Testis (tissue), 3 donors: Measurements from ENCODE around the gene TNN. TPM values are rescaled to one million over a fixed set of nuclear protein-coding genes. Genes with fewer than 3 reads are reported as not detected.

ENCODE experiments used
- DNase-seq: peaks from one replicate; pipeline ENCODE4 v3.0.0-alpha.2; 2019
- H3K27ac ChIP-seq, 2 donors: fragments of 200-600 bp; sonication (generic); one replicate each; pipeline ENCODE4 v1.5.1; 2019
- H3K27me3 ChIP-seq: fragments of 200-600 bp; sonication (generic); one replicate; pipeline ENCODE4 v1.5.1; 2019
- H3K36me3 ChIP-seq: fragments of 200-600 bp; sonication (generic); one replicate; pipeline ENCODE4 v1.5.1; 2017; ENCODE audit warnings: low read depth; ENCODE audit errors: missing control alignments
- H3K4me1 ChIP-seq: fragments of 200-600 bp; sonication (generic); one replicate; pipeline ENCODE4 v1.5.1; 2019
- H3K4me3 ChIP-seq, 2 donors: fragments of 200-600 bp; sonication (generic); one replicate each; pipeline ENCODE4 v1.5.1; 2017 to 2019
- H3K9me3 ChIP-seq: fragments of 200-600 bp; sonication (generic); one replicate; pipeline ENCODE4 v1.5.1; 2017
- POLR2A ChIP-seq: fragments of 450-650 bp; IDR thresholded peaks from one replicate; pipeline ENCODE4 v1.6.1; 2017; ENCODE audit warnings: antibody characterized with exemption, mild to moderate bottlenecking, moderate library complexity
- WGBS, 2 donors: methylation state at CpG; one replicate each; pipeline ENCODE4 v1.1.5; 2018; 5-methylcytosine and 5-hydroxymethylcytosine counted together
- intact Hi-C: fragments of 100-400 bp; cut with DNase I; formaldehyde crosslinking; loops from one replicate; pipeline ENCODE4 v1.15.1; 2023; ENCODE audit warnings: low total_unique reads
- polyA plus RNA-seq: library from polyadenylated mRNA; stranded (reverse); fragments of 350-450 nt; fragmentation: Illumina TruSeq; extraction: RNeasy Lipid Tissue Mini Kit (QIAGEN cat#74804); gene quantifications from one replicate; pipeline ENCODE4 v1.2.3, GENCODE V29; 2014; ENCODE audit warnings: low read depth, low replicate concordance; ENCODE audit not compliant: insufficient read depth
- total RNA-seq, 2 donors: library from RNA; depleted of rRNA; stranded (reverse); fragments of >200 nt; gene quantifications; one replicate each; pipeline ENCODE4 v1.2.3, GENCODE V29; 2016
- TF ChIP-seq, protein P1 (sequence below), 3 experiments: fragments of 450-650 bp in 2 of 3; fragments of 200-600 bp in 1 of 3; sonication (generic) in 1 of 3; IDR thresholded peaks; one replicate each; pipeline ENCODE4 v1.5.1; 2016 to 2019; ENCODE audit warnings: antibody characterized with exemption in 3 of 3, mild to moderate bottlenecking in 2 of 3, moderate library complexity in 1 of 3

Gene TNN
- total and polyA plus RNA-seq, 3 donors from 2014 or later, result 0.16 to 0.37 (median 0.22) TPM

DNA sequence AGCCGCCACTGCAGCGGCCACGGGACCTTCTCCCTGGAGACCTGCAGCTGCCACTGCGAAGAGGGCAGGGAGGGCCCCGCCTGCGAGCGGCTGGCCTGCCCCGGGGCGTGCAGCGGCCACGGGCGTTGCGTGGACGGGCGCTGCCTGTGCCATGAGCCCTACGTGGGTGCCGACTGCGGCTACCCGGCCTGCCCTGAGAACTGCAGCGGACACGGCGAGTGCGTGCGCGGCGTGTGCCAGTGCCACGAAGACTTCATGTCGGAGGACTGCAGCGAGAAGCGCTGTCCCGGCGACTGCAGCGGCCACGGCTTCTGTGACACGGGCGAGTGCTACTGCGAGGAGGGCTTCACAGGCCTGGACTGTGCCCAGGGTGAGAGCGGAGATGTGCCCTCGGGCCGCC lies 11.7 kb downstream of the TNN start:
- H3K36me3 ChIP-seq, result no peaks in the 10 kb centered on the region
- H3K4me1 ChIP-seq, result no peaks in the 10 kb centered on the region
- no peak for DNase-seq
- no peaks in the 10 kb centered on the region for H3K27me3 ChIP-seq
- TF ChIP-seq, protein P1, sequence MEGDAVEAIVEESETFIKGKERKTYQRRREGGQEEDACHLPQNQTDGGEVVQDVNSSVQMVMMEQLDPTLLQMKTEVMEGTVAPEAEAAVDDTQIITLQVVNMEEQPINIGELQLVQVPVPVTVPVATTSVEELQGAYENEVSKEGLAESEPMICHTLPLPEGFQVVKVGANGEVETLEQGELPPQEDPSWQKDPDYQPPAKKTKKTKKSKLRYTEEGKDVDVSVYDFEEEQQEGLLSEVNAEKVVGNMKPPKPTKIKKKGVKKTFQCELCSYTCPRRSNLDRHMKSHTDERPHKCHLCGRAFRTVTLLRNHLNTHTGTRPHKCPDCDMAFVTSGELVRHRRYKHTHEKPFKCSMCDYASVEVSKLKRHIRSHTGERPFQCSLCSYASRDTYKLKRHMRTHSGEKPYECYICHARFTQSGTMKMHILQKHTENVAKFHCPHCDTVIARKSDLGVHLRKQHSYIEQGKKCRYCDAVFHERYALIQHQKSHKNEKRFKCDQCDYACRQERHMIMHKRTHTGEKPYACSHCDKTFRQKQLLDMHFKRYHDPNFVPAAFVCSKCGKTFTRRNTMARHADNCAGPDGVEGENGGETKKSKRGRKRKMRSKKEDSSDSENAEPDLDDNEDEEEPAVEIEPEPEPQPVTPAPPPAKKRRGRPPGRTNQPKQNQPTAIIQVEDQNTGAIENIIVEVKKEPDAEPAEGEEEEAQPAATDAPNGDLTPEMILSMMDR (IDR thresholded peaks at IDR 0.05), result no peak
- TF ChIP-seq POLR2A, result no peak
- no peak overlapping the region for H3K27ac ChIP-seq
- H3K9me3 ChIP-seq, result no peaks in the 10 kb centered on the region
- WGBS, 2 donors, result 89% methylated on average over 23 to 34 of the region's 40 CpGs
- H3K4me3 ChIP-seq, result no peak overlapping the region
- intact Hi-C loops, result no loop called here

DNA sequence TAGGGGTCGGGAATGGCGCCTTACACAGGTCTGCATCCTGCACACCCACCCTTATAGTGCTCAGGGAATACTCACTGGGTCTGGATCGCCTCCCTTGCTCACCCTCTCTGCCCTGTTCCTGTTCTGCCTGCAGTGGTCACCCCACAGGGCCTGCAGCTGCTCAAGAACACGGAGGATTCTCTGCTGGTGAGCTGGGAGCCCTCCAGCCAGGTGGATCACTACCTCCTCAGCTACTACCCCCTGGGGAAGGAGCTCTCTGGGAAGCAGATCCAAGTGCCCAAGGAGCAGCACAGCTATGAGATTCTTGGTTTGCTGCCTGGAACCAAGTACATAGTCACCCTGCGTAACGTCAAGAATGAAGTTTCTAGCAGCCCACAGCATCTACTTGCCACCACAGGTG lies 12.4 kb downstream of the TNN start:
- Histone ChIP-seq H3K4me1 (no peaks in the 10 kb centered on the region), H3K4me3 (no peak overlapping the region), H3K27me3 (no peaks in the 10 kb centered on the region), H3K9me3 (no peaks in the 10 kb centered on the region), H3K36me3 (no peaks in the 10 kb centered on the region), H3K27ac (no peak overlapping the region)
- TF ChIP-seq POLR2A, result no peak
- TF ChIP-seq, protein P1 (IDR thresholded peaks at IDR 0.05), result no peak
- intact Hi-C loops, result no loop called here
- WGBS, 2 donors, result 73 to 74% methylated on average over 5 to 6 of the region's 6 CpGs
- DNase-seq, result no peak

DNA sequence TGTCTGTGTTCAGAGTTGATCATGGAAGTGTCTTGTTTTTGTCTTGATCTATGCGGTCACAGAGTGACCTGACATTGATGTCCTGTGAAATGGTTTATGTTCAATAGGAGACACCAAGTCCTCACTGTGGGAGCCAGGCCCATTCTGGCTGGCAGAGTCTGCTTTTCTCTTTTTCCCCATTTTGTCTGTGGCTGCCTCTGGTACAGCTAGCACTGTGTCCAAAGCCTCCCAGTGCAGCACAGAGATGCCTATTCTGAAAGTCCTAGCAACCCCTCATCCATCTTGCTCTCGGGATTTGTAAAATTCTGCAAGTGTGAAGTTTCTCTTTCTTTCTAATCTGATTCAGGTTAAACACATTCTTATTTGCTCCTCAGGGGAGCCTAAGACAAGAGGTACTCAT lies 14.3 kb downstream of the TNN start:
- H3K4me1 ChIP-seq, result no peaks in the 10 kb centered on the region
- no peak overlapping the region for H3K27ac ChIP-seq
- 91 to 95% methylated on average over 2 of the region's 2 CpGs for WGBS, 2 donors
- H3K4me3 ChIP-seq, result no peak overlapping the region
- intact Hi-C loops, result no loop called here
- no peaks in the 10 kb centered on the region for H3K9me3 ChIP-seq
- no peaks in the 10 kb centered on the region for H3K27me3 ChIP-seq
- H3K36me3 ChIP-seq, result no peaks in the 10 kb centered on the region
- no peak for TF ChIP-seq POLR2A
- TF ChIP-seq, protein P1 (IDR thresholded peaks at IDR 0.05), result no peak
- DNase-seq, result no peak

DNA sequence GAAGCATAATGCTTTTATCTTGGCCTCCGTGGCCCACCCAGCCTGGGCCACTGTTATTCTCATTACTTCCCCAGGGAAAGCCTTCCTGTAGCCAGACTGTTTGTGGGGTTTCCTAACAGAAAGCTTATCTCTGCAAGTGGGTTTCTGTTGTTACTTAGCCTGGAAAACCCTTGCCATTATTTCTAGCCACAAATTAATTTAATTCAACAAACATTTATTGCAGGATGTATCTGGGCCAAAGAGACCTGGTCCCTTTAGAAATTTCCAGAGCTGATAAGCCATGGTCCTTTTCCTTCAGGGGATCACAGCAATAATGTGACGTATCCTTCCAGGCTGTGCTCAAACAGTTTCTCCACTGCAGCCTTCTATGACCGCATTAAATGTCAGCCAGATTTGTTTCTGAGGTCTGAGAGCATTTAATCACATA lies 20.9 kb downstream of the TNN start:
- Histone ChIP-seq H3K27ac (no peak overlapping the region), H3K4me3 (no peak overlapping the region), H3K4me1 (no peaks in the 10 kb centered on the region), H3K9me3 (no peaks in the 10 kb centered on the region), H3K27me3 (no peaks in the 10 kb centered on the region), H3K36me3 (no peaks in the 10 kb centered on the region)
- intact Hi-C loops, result no loop called here
- DNase-seq, result no peak
- TF ChIP-seq POLR2A, result no peak
- TF ChIP-seq, protein P1 (IDR thresholded peaks at IDR 0.05), result no peak
- 65% methylated on average over 3 of the region's 3 CpGs for WGBS, 2 donors

DNA sequence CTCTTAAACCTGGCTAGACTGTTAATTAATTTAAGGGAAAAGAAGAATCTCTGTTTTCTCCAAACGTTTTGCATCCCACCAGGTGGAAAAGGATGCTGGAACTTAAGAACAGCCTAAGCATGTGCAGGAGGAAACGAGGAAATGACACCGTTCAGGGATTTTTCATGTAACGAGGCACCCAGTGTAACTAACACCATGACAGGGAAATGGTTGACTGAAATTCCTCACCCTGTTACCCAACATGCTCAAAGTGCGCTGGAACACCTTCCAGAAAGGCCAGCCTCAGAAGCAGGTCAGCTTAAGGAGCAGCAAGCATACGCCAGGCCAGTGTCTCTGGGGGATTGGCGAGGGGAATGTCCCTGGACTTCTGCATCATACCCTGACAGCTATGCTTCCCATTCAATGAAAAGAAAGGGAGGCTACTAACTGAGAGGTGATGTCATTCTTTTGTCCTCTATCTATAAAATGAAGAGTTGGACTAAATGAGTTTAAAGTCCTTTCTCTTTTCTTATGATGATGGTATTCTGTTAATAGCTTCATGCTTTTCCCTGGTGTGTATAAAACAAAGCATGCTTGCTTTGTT lies 21.6 kb downstream of the TNN start:
- 68 to 82% methylated on average over 7 of the region's 7 CpGs for WGBS, 2 donors
- H3K4me1 ChIP-seq, result no peaks in the 10 kb centered on the region
- H3K4me3 ChIP-seq, result no peak overlapping the region
- no peaks in the 10 kb centered on the region for H3K27me3 ChIP-seq
- H3K36me3 ChIP-seq, result no peaks in the 10 kb centered on the region
- TF ChIP-seq, protein P1 (IDR thresholded peaks at IDR 0.05), result no peak
- no peak for TF ChIP-seq POLR2A
- DNase-seq, result no peak
- no peaks in the 10 kb centered on the region for H3K9me3 ChIP-seq
- intact Hi-C loops, result no loop called here
- H3K27ac ChIP-seq, result no peak overlapping the region
